Effector CD8-positive, alpha-beta T cell (primary cell): ENCODE results near the gene UBE3C.
"Not testable (repeated sequence)": the region's sequence is repeated elsewhere in the genome, so short reads cannot be mapped to it uniquely, and the experiment has no call there.

Source experiments
- DNase-seq: peaks from one replicate; lab custom pipeline; 2025; lab: John Stamatoyannopoulos, UW

Gene UBE3C

GRCh38 chr7:157130849-157131248 lies 7.9 kb upstream of the UBE3C start:
- not testable (repeated sequence) for DNase-seq

GRCh38 chr7:157132796-157133195 lies 5.9 kb upstream of the UBE3C start:
- no peak for DNase-seq

GRCh38 chr7:157133304-157133703 lies 5.4 kb upstream of the UBE3C start:
- DNase-seq, result no peak

GRCh38 chr7:157136372-157136771 lies 2.4 kb upstream of the UBE3C start:
- DNase-seq, result no peak

- no peak for DNase-seq
Observed at GRCh38 chr7:157138101-157138423, 664 bp upstream of the UBE3C start.

- peak; percentile 53 for DNase-seq
Observed at GRCh38 chr7:157139111-157139809, 534 bp downstream of the UBE3C start.

- DNase-seq, result no peak
Observed at GRCh38 chr7:157139810-157140510, 1.2 kb downstream of the UBE3C start.

GRCh38 chr7:157140511-157140905 lies 1.8 kb downstream of the UBE3C start:
- no peak for DNase-seq

- no peak for DNase-seq
Observed at GRCh38 chr7:157141525-157142060, 2.9 kb downstream of the UBE3C start.

GRCh38 chr7:157143788-157144187 lies 5.1 kb downstream of the UBE3C start:
- no peak for DNase-seq

- no peak for DNase-seq
Observed at GRCh38 chr7:157149317-157149716, 10.6 kb downstream of the UBE3C start.

- no peak for DNase-seq
Observed at GRCh38 chr7:157150882-157151281, 12.2 kb downstream of the UBE3C start.

GRCh38 chr7:157151626-157152339 lies 13.1 kb downstream of the UBE3C start:
- no peak for DNase-seq

GRCh38 chr7:157152391-157152937 lies 13.7 kb downstream of the UBE3C start:
- no peak for DNase-seq

GRCh38 chr7:157153260-157153659 lies 14.5 kb downstream of the UBE3C start:
- DNase-seq, result no peak

- DNase-seq, result no peak
Observed at GRCh38 chr7:157155959-157156358, 17.2 kb downstream of the UBE3C start.

GRCh38 chr7:157158400-157158799 lies 19.7 kb downstream of the UBE3C start:
- no peak for DNase-seq

- DNase-seq, result not testable (repeated sequence)
Observed at GRCh38 chr7:157159537-157159936, 20.8 kb downstream of the UBE3C start.

GRCh38 chr7:157160433-157160832 lies 21.7 kb downstream of the UBE3C start:
- no peak for DNase-seq

- no peak for DNase-seq
Observed at GRCh38 chr7:157165987-157166386, 27.3 kb downstream of the UBE3C start.

GRCh38 chr7:157168571-157168970 lies 29.8 kb downstream of the UBE3C start:
- DNase-seq, result no peak

GRCh38 chr7:157176771-157177170 lies 38.0 kb downstream of the UBE3C start:
- no peak for DNase-seq
